HepG2 (cell line): Measurements from ENCODE around the gene PRDX3. TPM values are rescaled to one million over a fixed set of nuclear protein-coding genes. Genes with fewer than 3 reads are reported as not detected.

ENCODE experiments used
- ATAC-seq: fragments of 200-7000 bp; cut with Tn5 transposase; 3 replicates; pipeline ENCODE4 v1.9.1; 2020; ENCODE audit warnings: mild to moderate bottlenecking, moderate library complexity
- BruUV-seq: library from RNA; stranded (reverse); fragments of 400-500 nt; replicated peaks from 2 replicates; lab custom pipeline; 2021; lab: Mats Ljungman, UMichigan
- CTCF ChIA-PET: fragments of 300-600 bp; formaldehyde crosslinking; extraction: SDS; loops from one replicate; lab custom pipeline; 2021; ENCODE audit warnings: low total read pairs, inconsistent platforms, low intra/inter-chr PET ratio; lab: Yijun Ruan, JAX
- POLR2A ChIA-PET: fragments of 350-600 bp; sonication (Branson Sonifier 250); formaldehyde crosslinking; loops from one replicate; lab custom pipeline; 2020; ENCODE audit warnings: antibody characterized with exemption, inconsistent platforms; lab: Yijun Ruan, JAX
- DNase-seq: peaks from one replicate; pipeline ENCODE4 v3.0.0-alpha.2; 2015; ENCODE audit warnings: low spot score
- FAIRE-seq: peaks from 3 replicates; lab custom pipeline; 2011; peaks lifted over from hg19 to GRCh38; lab: Jason Lieb, UNC
- H2AFZ ChIP-seq: one replicate; pipeline ENCODE4 v1.6.1; 2011; ENCODE audit warnings: low read length, inconsistent platforms
- H3K27ac ChIP-seq: fragments of 300-600 bp; 3 replicates; pipeline ENCODE4 v1.8.0; 2011; ENCODE audit warnings: mixed run types, mild to moderate bottlenecking, mixed read lengths, low read length, inconsistent platforms; ENCODE audit not compliant: insufficient read depth; ENCODE audit errors: extremely low read length
- H3K27me3 ChIP-seq, 2 experiments: fragments of 200-600 bp in 1 of 2; 2 replicates in 1 of 2; 3 replicates in 1 of 2; pipeline versions ENCODE4 v1.6.0 to v1.8.0; 2011; ENCODE audit warnings: low read length in 2 of 2, mild to moderate bottlenecking in 2 of 2, moderate library complexity in 2 of 2, inconsistent platforms in 1 of 2; ENCODE audit not compliant: insufficient read depth in 2 of 2, control insufficient read depth in 1 of 2
- H3K36me3 ChIP-seq, 2 experiments: fragments of 200-600 bp in 1 of 2; replicated peaks in 1 of 2; 2 replicates in 1 of 2; 3 replicates in 1 of 2; pipeline versions ENCODE4 v1.5.1 to v1.8.0; 2011; ENCODE audit warnings: low read length in 2 of 2, inconsistent platforms in 1 of 2; ENCODE audit not compliant: insufficient read depth in 2 of 2, control insufficient read depth in 1 of 2
- H3K4me1 ChIP-seq: 2 replicates; pipeline ENCODE4 v1.5.1; 2012; ENCODE audit warnings: low read length, inconsistent platforms; ENCODE audit not compliant: insufficient read depth
- H3K4me2 ChIP-seq: 2 replicates; pipeline ENCODE4 v1.6.0; 2011; ENCODE audit warnings: low read depth, low read length, inconsistent platforms
- H3K4me3 ChIP-seq, 3 experiments: fragments of 200-600 bp in 1 of 3; sonication (generic), shearing (Covaris generic) in 1 of 3; replicated peaks in 1 of 3; 2 replicates each; pipeline ENCODE4 v1.5.1; 2011 to 2016; ENCODE audit warnings: low read length in 3 of 3, inconsistent platforms in 2 of 3, low read depth in 2 of 3, mild to moderate bottlenecking in 2 of 3, control low read depth in 1 of 3, mixed read lengths in 1 of 3; ENCODE audit not compliant: insufficient read depth in 1 of 3
- H3K79me2 ChIP-seq: one replicate; pipeline ENCODE4 v1.6.1; 2011; ENCODE audit warnings: low read length, inconsistent platforms; ENCODE audit not compliant: insufficient read depth
- H3K9ac ChIP-seq: 2 replicates; pipeline ENCODE4 v1.6.0; 2011; ENCODE audit warnings: mild to moderate bottlenecking, low read depth, low read length, inconsistent platforms; ENCODE audit not compliant: insufficient read depth
- H3K9me3 ChIP-seq: 2 replicates; pipeline ENCODE4 v1.5.1; 2012; ENCODE audit warnings: mild to moderate bottlenecking, low read length
- H4K20me1 ChIP-seq: 2 replicates; pipeline ENCODE4 v1.6.0; 2011; ENCODE audit warnings: inconsistent platforms, mild to moderate bottlenecking, low read length, moderate library complexity; ENCODE audit not compliant: insufficient read depth
- BATF2 ChIP-seq: sonication (generic); formaldehyde crosslinking; IDR thresholded peaks from 2 replicates; pipeline ENCODE4 v1.8.0; 2022; ENCODE audit warnings: mild to moderate bottlenecking, missing genetic modification reagents, moderate library complexity
- BRCA1 ChIP-seq: sonication (generic); formaldehyde crosslinking; IDR thresholded peaks from 2 replicates; pipeline ENCODE4 v1.4.0; 2020; ENCODE audit warnings: missing genetic modification reagents
- DDIT3 ChIP-seq: sonication (generic); formaldehyde crosslinking; IDR thresholded peaks from 2 replicates; pipeline ENCODE4 v1.4.0; 2020; ENCODE audit warnings: mild to moderate bottlenecking, missing genetic modification reagents
- FOXA1 ChIP-seq, 2 experiments: fragments of 450-650 bp in 1 of 2; sonication (generic) in 1 of 2; formaldehyde crosslinking in 1 of 2; IDR thresholded peaks; 2 replicates each; pipeline versions ENCODE4 v1.4.0 to v1.6.1; 2016 to 2020; ENCODE audit warnings: missing genetic modification reagents in 1 of 2
- KDM5A ChIP-seq: fragments of 200-600 bp; sonication (generic); IDR thresholded peaks from 2 replicates; pipeline ENCODE4 v1.7.0; 2018; ENCODE audit warnings: antibody characterized with exemption, mild to moderate bottlenecking, low read length, borderline replicate concordance
- POLR2A ChIP-seq, 2 experiments: IDR thresholded peaks; 2 replicates each; pipeline ENCODE4 v1.6.1; 2011; ENCODE audit warnings: low read depth in 2 of 2, low read length in 2 of 2, mild to moderate bottlenecking in 1 of 2, moderate library complexity in 1 of 2; ENCODE audit not compliant: insufficient read depth in 1 of 2
- PRDM15 ChIP-seq: sonication (generic); formaldehyde crosslinking; IDR thresholded peaks from 2 replicates; pipeline ENCODE4 v1.4.0; 2020; ENCODE audit warnings: missing genetic modification reagents
- TBP ChIP-seq: sonication (generic); formaldehyde crosslinking; IDR thresholded peaks from 2 replicates; pipeline ENCODE4 v1.5.0; 2020; ENCODE audit warnings: missing genetic modification reagents
- ZFP91 ChIP-seq: sonication (generic); formaldehyde crosslinking; IDR thresholded peaks from 2 replicates; pipeline ENCODE4 v1.9.0; 2022; ENCODE audit warnings: missing genetic modification reagents, mild to moderate bottlenecking, borderline replicate concordance
- ZNF263 ChIP-seq: sonication (generic); formaldehyde crosslinking; IDR thresholded peaks from 2 replicates; pipeline ENCODE4 v1.4.0; 2020; ENCODE audit warnings: missing genetic modification reagents
- ZNF501 ChIP-seq: sonication (generic); formaldehyde crosslinking; IDR thresholded peaks from 2 replicates; pipeline ENCODE4 v1.5.1; 2020; ENCODE audit warnings: mild to moderate bottlenecking, moderate library complexity, missing genetic modification reagents
- ZNF503 ChIP-seq: sonication (generic); formaldehyde crosslinking; IDR thresholded peaks from 2 replicates; pipeline ENCODE4 v1.4.0; 2020; ENCODE audit warnings: missing genetic modification reagents
- ZNF7 ChIP-seq: IDR thresholded peaks from 2 replicates; pipeline ENCODE4 v1.6.1; 2016; ENCODE audit warnings: missing biosample characterization, missing genetic modification reagents
- ZSCAN29 ChIP-seq: sonication (generic); formaldehyde crosslinking; conservative IDR thresholded peaks from 2 replicates; pipeline ENCODE4 v1.4.0; 2020; ENCODE audit warnings: mild to moderate bottlenecking, missing genetic modification reagents
- WGBS: methylation state at CpG from one replicate; pipeline ENCODE4 v1.1.6; 2017; ENCODE audit warnings: low lambda C conversion rate; 5-methylcytosine and 5-hydroxymethylcytosine counted together
- in situ Hi-C: cut with HindIII; loops from 2 replicates; pipeline ENCODE4 v1.10.0; 2017; ENCODE audit warnings: low pct_unique_long_range_greater_than_20kb; ENCODE audit not compliant: extremely low pct_ligation_motif_present
- intact Hi-C: fragments of 100-400 bp; cut with micrococcal nuclease; formaldehyde crosslinking; loops from one replicate; pipeline ENCODE4 v1.10.0; 2022; ENCODE audit not compliant: unreplicated experiment
- polyA plus RNA-seq, 8 experiments: library from polyadenylated mRNA; depleted of rRNA in 3 of 8; stranded (reverse) in 7 of 8; unstranded in 1 of 8; fragments of >200 nt; fragmentation: Illumina TruSeq in 4 of 8; extraction: Trizol in 4 of 8; gene quantifications; 2 replicates each; pipeline versions ENCODE4 v1.2.1 to v1.2.3, GENCODE V29; 2011 to 2016; ENCODE audit warnings: low read depth in 4 of 8, missing spikeins in 1 of 8, mixed read lengths in 1 of 8; ENCODE audit not compliant: insufficient read depth in 1 of 8
- total RNA-seq, 5 experiments: library from RNA; depleted of rRNA; stranded (reverse); fragments of >200 nt; fragmentation: Illumina TruSeq; extraction: Trizol; gene quantifications; 2 replicates each; pipeline ENCODE4 v1.2.3, GENCODE V29; 2016; ENCODE audit warnings: low read depth in 1 of 5

Gene PRDX3
- total and polyA plus RNA-seq, 2 of the 13 experiments (the other 11 are each of a cell fraction or from before 2014, with no cell fraction given) = 407 to 565 TPM

- H3K4me2 ChIP-seq = peak overlapping the region; percentile 84
- peak overlapping the region; percentile 40 to 69 (median 42); a peak in 5 of 6 replicates for H3K4me3 ChIP-seq
- peak; percentile 74 for ATAC-seq
- no peak for FAIRE-seq
- ChIA-PET POLR2A (interaction anchor here (0.9 to 3.4 kb wide), 10 partner anchors 11 to 186 kb away, joined by 3 to 44 read pairs (median 4); partner anchors contain the start of gene GRK5), CTCF (no interaction called here)
- H3K27ac ChIP-seq = peak overlapping the region; percentile 60
- TF ChIP-seq ZSCAN29 (CRISPR knock-in tag) (no peak), ZFP91 (CRISPR knock-in tag) (0 out of 2 replicates have a peak, but pooled peaks have one; percentile 15), POLR2A (IDR thresholded peaks at IDR 0.05; ENCODE audit: insufficient read depth in 1 of 2, low read depth in 2 of 2, low read length in 2 of 2) (no peak), BRCA1 (no peak), ZNF7 (CRISPR knock-in tag) (no peak), KDM5A (no peak), ZNF501 (CRISPR knock-in tag) (0 out of 2 replicates have a peak, but pooled peaks have one; percentile 14), TBP (no peak), BATF2 (CRISPR knock-in tag) (no peak), ZNF263 (CRISPR knock-in tag) (peak; percentile 49; the same call in 1 of the 2 replicates), ZNF503 (CRISPR knock-in tag) (no peak), FOXA1 (IDR thresholded peaks at IDR 0.05) (no peak), FOXA1 (CRISPR knock-in tag; IDR thresholded peaks at IDR 0.05) (no peak), DDIT3 (CRISPR knock-in tag) (no peak), PRDM15 (CRISPR knock-in tag) (peak; percentile 77)
- BruUV-seq = no TSS peak
- no peaks in the 10 kb centered on the region for H4K20me1 ChIP-seq
- no peaks in the 10 kb centered on the region for H3K9me3 ChIP-seq
- no peak for DNase-seq
- H3K36me3 ChIP-seq = no peaks in the 10 kb centered on the region
- H3K79me2 ChIP-seq = peaks cover 27% of the 10 kb centered on the region
- intact Hi-C loops (loop anchor here (1.0 kb wide), 1 partner anchor 48 kb away; no protein-coding TSS in a partner anchor), in situ Hi-C loops (no loop called here)
- peaks cover 46% of the 10 kb centered on the region for H3K4me1 ChIP-seq
- no peak overlapping the region for H2AFZ ChIP-seq
- WGBS = 45% methylated on average over 6 of the region's 9 CpGs
- H3K9ac ChIP-seq = peak overlapping the region; percentile 58
- H3K27me3 ChIP-seq = no peaks in the 10 kb centered on the region
Observed at GRCh38 chr10:119222966-119223386, 44.4 kb upstream of the PRDX3 start.
